Activated CD4-positive, alpha-beta memory T cell treated with anti-CD3 and anti-CD28 coated beads for 36 hours (primary cell): Measurements from ENCODE around the gene DUSP3. TPM values are rescaled to one million over a fixed set of nuclear protein-coding genes. Genes with fewer than 3 reads are reported as not detected.

Experiments
- CTCF ChIA-PET: fragments of 350-600 bp; sonication (Branson Sonifier 250); formaldehyde crosslinking; loops from one replicate; lab custom pipeline; 2021; ENCODE audit warnings: antibody characterized with exemption, inconsistent platforms; lab: Charles Lee
- POLR2A ChIA-PET: fragments of 350-600 bp; sonication (Branson Sonifier 250); formaldehyde crosslinking; loops from one replicate; lab custom pipeline; 2021; ENCODE audit warnings: antibody characterized with exemption; lab: Charles Lee
- DNase-seq: peaks from one replicate; pipeline ENCODE4 v3.0.0-alpha.2; 2020
- H3K27ac Mint-ChIP-seq: one replicate; pipeline ENCODE4 v1.8.0; 2021; ENCODE audit warnings: mixed read lengths
- H3K27me3 Mint-ChIP-seq: one replicate; pipeline ENCODE4 v1.8.0; 2021; ENCODE audit warnings: mixed read lengths
- H3K36me3 Mint-ChIP-seq: one replicate; pipeline ENCODE4 v1.8.0; 2021; ENCODE audit warnings: mixed read lengths
- H3K4me1 Mint-ChIP-seq: one replicate; pipeline ENCODE4 v1.8.0; 2021; ENCODE audit warnings: low read depth, mixed read lengths
- H3K4me3 Mint-ChIP-seq: one replicate; pipeline ENCODE4 v1.8.0; 2021; ENCODE audit warnings: mild to moderate bottlenecking, mixed read lengths
- H3K9me3 Mint-ChIP-seq: one replicate; pipeline ENCODE4 v1.8.0; 2021; ENCODE audit warnings: mixed read lengths
- intact Hi-C: fragments of 100-400 bp; cut with micrococcal nuclease; formaldehyde crosslinking; loops from one replicate; pipeline ENCODE4 v1.15.1; 2023
- total RNA-seq, 2 experiments: library from RNA; stranded (reverse); gene quantifications; one replicate each; pipeline ENCODE4 v1.2.3, GENCODE V29; 2021

The DUSP3 gene
- total RNA-seq, 2 experiments from 2014 or later, result 13.8 to 14.8 TPM

GRCh38 chr17:43722870-43723665 is 55.7 kb downstream of the DUSP3 start:
- Mint-ChIP-seq H3K27me3 (no peaks in the 10 kb centered on the region), H3K27ac (no peak overlapping the region), H3K9me3 (no peaks in the 10 kb centered on the region), H3K4me3 (no peak overlapping the region), H3K4me1 (peaks cover 18% of the 10 kb centered on the region), H3K36me3 (peaks cover 4% of the 10 kb centered on the region)
- CTCF ChIA-PET, result interaction anchor here (1.0 kb wide), 2 partner anchors 29 to 34 kb away, joined by 3 to 4 read pairs; no protein-coding TSS in a partner anchor
- DNase-seq, result no peak
- intact Hi-C loops, result no loop called here
- POLR2A ChIA-PET, result no interaction called here

GRCh38 chr17:43722269-43722619 is 56.5 kb downstream of the DUSP3 start:
- ChIA-PET CTCF (interaction anchor here (0.7 to 1.0 kb wide), 3 partner anchors 28 to 45 kb away, joined by 3 to 4 read pairs (median 3); no protein-coding TSS in a partner anchor), POLR2A (no interaction called here)
- Mint-ChIP-seq H3K4me1 (peaks cover 18% of the 10 kb centered on the region), H3K36me3 (peaks cover 4% of the 10 kb centered on the region), H3K27me3 (no peaks in the 10 kb centered on the region), H3K27ac (no peak overlapping the region), H3K4me3 (no peak overlapping the region), H3K9me3 (no peaks in the 10 kb centered on the region)
- intact Hi-C loops, result no loop called here
- DNase-seq, result no peak

- Mint-ChIP-seq H3K27me3 (no peaks in the 10 kb centered on the region), H3K4me1 (peaks cover 18% of the 10 kb centered on the region), H3K4me3 (peak overlapping the region; percentile 95), H3K27ac (peak overlapping the region; percentile 97), H3K36me3 (peaks cover 4% of the 10 kb centered on the region), H3K9me3 (no peaks in the 10 kb centered on the region)
- DNase-seq, result no peak
- POLR2A ChIA-PET, result no interaction called here
- CTCF ChIA-PET, result interaction anchor here (0.7 to 1.0 kb wide), 3 partner anchors 35 to 45 kb away, joined by 3 read pairs; no protein-coding TSS in a partner anchor
- intact Hi-C loops, result no loop called here
Measured at GRCh38 chr17:43721537-43722268, 57.1 kb downstream of the DUSP3 start.

- Mint-ChIP-seq H3K36me3 (peaks cover 4% of the 10 kb centered on the region), H3K9me3 (no peaks in the 10 kb centered on the region), H3K4me3 (peak overlapping the region; percentile 95), H3K4me1 (peaks cover 18% of the 10 kb centered on the region), H3K27ac (peak overlapping the region; percentile 97), H3K27me3 (peaks cover 4% of the 10 kb centered on the region)
- ChIA-PET POLR2A (no interaction called here), CTCF (interaction anchor here (1.6 kb wide), 1 partner anchor 26 kb away, joined by 4 read pairs; no protein-coding TSS in a partner anchor)
- DNase-seq, result peak; percentile 85
- intact Hi-C loops, result no loop called here
Measured at GRCh38 chr17:43720311-43721060, 58.3 kb downstream of the DUSP3 start.

GRCh38 chr17:43719578-43719977 is 59.2 kb downstream of the DUSP3 start:
- peaks cover 18% of the 10 kb centered on the region for H3K4me1 Mint-ChIP-seq
- H3K36me3 Mint-ChIP-seq, result peaks cover 4% of the 10 kb centered on the region
- peaks cover 9% of the 10 kb centered on the region for H3K27me3 Mint-ChIP-seq
- ChIA-PET CTCF (interaction anchor here (1.6 kb wide), 1 partner anchor 25 kb away, joined by 4 read pairs; no protein-coding TSS in a partner anchor), POLR2A (no interaction called here)
- no peak for DNase-seq
- no peaks in the 10 kb centered on the region for H3K9me3 Mint-ChIP-seq
- H3K27ac Mint-ChIP-seq, result peak overlapping the region; percentile 97
- H3K4me3 Mint-ChIP-seq, result peak overlapping the region; percentile 95
- intact Hi-C loops, result no loop called here

GRCh38 chr17:43718544-43718943 is 60.2 kb downstream of the DUSP3 start:
- H3K27me3 Mint-ChIP-seq, result peaks cover 17% of the 10 kb centered on the region
- H3K27ac Mint-ChIP-seq, result no peak overlapping the region
- POLR2A ChIA-PET, result no interaction called here
- no peaks in the 10 kb centered on the region for H3K9me3 Mint-ChIP-seq
- CTCF ChIA-PET, result no interaction called here
- peaks cover 25% of the 10 kb centered on the region for H3K4me1 Mint-ChIP-seq
- H3K4me3 Mint-ChIP-seq, result no peak overlapping the region
- H3K36me3 Mint-ChIP-seq, result peaks cover 4% of the 10 kb centered on the region
- intact Hi-C loops, result no loop called here
- no peak for DNase-seq

GRCh38 chr17:43717913-43718312 is 60.9 kb downstream of the DUSP3 start:
- DNase-seq, result no peak
- CTCF ChIA-PET, result no interaction called here
- H3K27me3 Mint-ChIP-seq, result peaks cover 22% of the 10 kb centered on the region

More at GRCh38 chr17:43717913-43718312, 60.9 kb downstream of the DUSP3 start:
- H3K9me3 Mint-ChIP-seq, result no peaks in the 10 kb centered on the region
- H3K36me3 Mint-ChIP-seq, result peaks cover 4% of the 10 kb centered on the region
- peaks cover 29% of the 10 kb centered on the region for H3K4me1 Mint-ChIP-seq
- H3K4me3 Mint-ChIP-seq, result no peak overlapping the region
- intact Hi-C loops, result no loop called here
- H3K27ac Mint-ChIP-seq, result no peak overlapping the region
- POLR2A ChIA-PET, result no interaction called here

Other genes with a start within 250 kb of the DUSP3 start
- 1 to 10 TPM; 2.7 to 4.2 TPM for gene ETV4, start 232.6 kb downstream of the DUSP3 start, total RNA-seq
- under 1 TPM; 0.34 to 0.67 TPM for gene MEOX1, start 117.1 kb downstream of the DUSP3 start, total RNA-seq
- gene SOST, start 20.2 kb downstream of the DUSP3 start, total RNA-seq, result not detected
- gene CFAP97D1, start 1.5 kb upstream of the DUSP3 start, total RNA-seq, result not detected
- under 1 TPM; 0.41 to 0.62 TPM for gene MPP3, start 54.2 kb upstream of the DUSP3 start, total RNA-seq
- not detected for gene CD300LG, start 68.2 kb upstream of the DUSP3 start, total RNA-seq
- gene MPP2, start 128.6 kb upstream of the DUSP3 start, total RNA-seq, result 1 to 10 TPM; 1.8 to 2.0 TPM
- gene PPY, start 163.5 kb upstream of the DUSP3 start, total RNA-seq, result under 1 TPM in 1 of 2 experiments, not detected in 1; 0.90 TPM
- gene PYY, start 175.0 kb upstream of the DUSP3 start, total RNA-seq, result not detected
- gene NAGS, start 225.6 kb upstream of the DUSP3 start, total RNA-seq, result 1 to 10 TPM; 1.5 to 1.7 TPM
- gene TMEM101, start 236.0 kb upstream of the DUSP3 start, total RNA-seq, result 10 to 100 TPM; 27.6 to 28.2 TPM